Thyroid gland (tissue), 4 donors: ENCODE results near the gene TMEM11.

Experiments used
- CTCF ChIP-seq, 6 experiments: fragments of 200-600 bp in 3 of 6; fragments of 450-650 bp in 3 of 6; sonication (generic) in 3 of 6; IDR thresholded peaks; one replicate each; pipeline ENCODE4 v1.5.1; 2016 to 2019; ENCODE audit warnings: antibody characterized with exemption in 6 of 6, mild to moderate bottlenecking in 2 of 6, inconsistent platforms in 1 of 6, moderate library complexity in 1 of 6
- POLR2A ChIP-seq, 2 donors: fragments of 450-650 bp; IDR thresholded peaks; one replicate each; pipeline ENCODE4 v1.6.1; 2017; ENCODE audit warnings: antibody characterized with exemption in 2 of 2, mild to moderate bottlenecking in 2 of 2, moderate library complexity in 1 of 2

GRCh38 chr17:21183468-21183867, 30.5 kb downstream of the TMEM11 start:
- no peak for TF ChIP-seq CTCF (IDR thresholded peaks at IDR 0.05)
- no peak for TF ChIP-seq POLR2A (IDR thresholded peaks at IDR 0.05)
